LHCN-M2 (cell line): ENCODE measurements around the gene PFDN2. TPM values are rescaled to one million over a fixed set of nuclear protein-coding genes. Genes with fewer than 3 reads are reported as not detected.
A peak's percentile ranks its signal among the peaks of the same experiment; 100 is the strongest.

ENCODE experiments used
- DNase-seq: peaks from one replicate; pipeline ENCODE4 v3.0.0-alpha.2; 2012; ENCODE audit warnings: low read depth
- total RNA-seq: library from RNA; depleted of rRNA; stranded (reverse); fragments of >200 nt; gene quantifications from 2 replicates; pipeline ENCODE4 v1.2.3, GENCODE V29; 2014

PFDN2 gene
- total RNA-seq, 1 experiment from 2014 or later: 87.5 TPM

GRCh38 chr1:161100556-161100955 lies 17.3 kb downstream of the PFDN2 start:
- DNase-seq: no peak

DNA sequence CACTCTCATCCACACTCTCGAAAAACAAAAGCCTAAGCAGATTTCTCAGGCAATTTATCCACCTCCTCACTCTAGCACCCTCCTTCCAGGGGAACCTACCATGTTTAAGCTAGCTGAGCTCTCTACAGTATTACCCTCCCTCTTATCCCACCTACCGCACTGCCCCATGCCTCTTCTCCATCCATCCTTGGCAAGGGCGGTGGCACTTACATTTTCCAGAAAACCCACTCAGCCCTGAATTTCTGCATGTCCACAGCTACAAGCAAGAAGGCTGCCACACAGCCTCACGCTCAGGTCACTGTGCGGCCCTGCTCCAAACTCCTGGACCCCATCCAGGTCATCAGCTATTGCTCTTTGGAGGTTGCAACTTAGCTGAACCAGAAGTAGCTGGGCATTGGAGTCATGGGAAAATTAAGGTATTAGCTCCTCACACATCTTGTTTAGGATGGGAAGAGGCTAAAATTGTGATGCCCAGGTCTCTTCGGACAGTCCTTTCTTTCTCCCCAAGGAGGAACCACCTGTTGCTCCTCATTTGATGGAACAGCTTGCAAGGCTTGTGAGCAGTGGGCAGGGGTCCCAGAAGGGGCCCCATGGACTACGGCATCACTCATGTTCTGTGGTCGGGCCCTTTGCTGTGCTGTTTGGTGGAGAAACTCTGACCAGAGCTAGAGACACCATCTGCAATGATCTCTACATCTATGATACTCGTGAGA lies 18.6 kb downstream of the PFDN2 start:
- DNase-seq: no peak

- DNase-seq: peak; percentile 58
Observed at GRCh38 chr1:161098210-161099068, 19.4 kb downstream of the PFDN2 start, which contains the start of gene KLHDC9. Gene KLHDC9, plus strand, starts transcription at chr1:161098361. Its CDS starts 175 bp downstream, at chr1:161098536.

GRCh38 chr1:161096530-161096929 lies 21.3 kb downstream of the PFDN2 start:
- peak; percentile 67 for DNase-seq

GRCh38 chr1:161096015-161096414 lies 21.8 kb downstream of the PFDN2 start:
- DNase-seq: no peak

DNA sequence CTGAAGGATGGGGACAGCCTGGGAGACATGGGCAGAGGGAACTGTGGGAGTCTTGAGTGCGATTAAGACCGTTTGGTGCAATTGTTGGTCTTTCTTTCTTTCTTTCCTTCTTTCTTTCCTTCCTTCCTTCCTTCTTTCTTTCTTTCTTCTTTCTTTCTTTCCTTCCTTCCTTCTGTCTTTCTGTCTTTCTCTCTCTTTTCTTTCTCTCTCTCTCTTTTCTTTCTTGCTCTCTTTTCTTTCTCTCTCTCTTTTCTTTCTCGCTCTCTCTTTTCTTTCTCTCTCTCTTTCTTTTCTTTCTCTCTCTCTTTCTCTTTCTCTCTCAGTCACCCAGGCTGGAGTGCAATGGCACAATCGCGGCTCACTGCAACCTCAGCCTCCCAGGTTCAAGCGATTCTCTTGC lies 22.6 kb downstream of the PFDN2 start:
- DNase-seq: no peak

GRCh38 chr1:161094481-161094880 lies 23.4 kb downstream of the PFDN2 start:
- DNase-seq: no peak

- no peak for DNase-seq
Observed at GRCh38 chr1:161092621-161093028, 25.2 kb downstream of the PFDN2 start.

GRCh38 chr1:161091796-161092507 lies 25.9 kb downstream of the PFDN2 start:
- no peak for DNase-seq

DNA sequence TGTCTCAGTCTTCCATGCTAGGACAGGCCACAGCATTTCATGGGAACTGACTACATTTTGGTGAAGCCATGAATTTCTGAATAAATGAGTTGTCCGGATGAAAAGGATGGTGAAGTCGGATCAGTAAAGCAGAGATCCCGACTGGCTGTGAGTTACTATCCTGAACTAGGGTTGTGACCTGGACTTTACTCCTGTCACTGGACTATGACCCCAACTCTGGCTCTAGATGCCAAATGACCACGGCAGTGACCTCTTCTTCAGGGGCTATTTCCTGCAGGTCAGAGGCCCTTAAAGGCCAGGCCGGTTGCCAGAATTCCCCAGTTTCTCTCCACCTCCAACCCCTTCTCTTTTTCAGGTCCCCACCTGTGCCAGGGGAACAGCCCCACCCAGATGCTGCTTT lies 26.7 kb downstream of the PFDN2 start:
- no peak for DNase-seq

GRCh38 chr1:161090617-161091016 lies 27.2 kb downstream of the PFDN2 start:
- no peak for DNase-seq

DNA sequence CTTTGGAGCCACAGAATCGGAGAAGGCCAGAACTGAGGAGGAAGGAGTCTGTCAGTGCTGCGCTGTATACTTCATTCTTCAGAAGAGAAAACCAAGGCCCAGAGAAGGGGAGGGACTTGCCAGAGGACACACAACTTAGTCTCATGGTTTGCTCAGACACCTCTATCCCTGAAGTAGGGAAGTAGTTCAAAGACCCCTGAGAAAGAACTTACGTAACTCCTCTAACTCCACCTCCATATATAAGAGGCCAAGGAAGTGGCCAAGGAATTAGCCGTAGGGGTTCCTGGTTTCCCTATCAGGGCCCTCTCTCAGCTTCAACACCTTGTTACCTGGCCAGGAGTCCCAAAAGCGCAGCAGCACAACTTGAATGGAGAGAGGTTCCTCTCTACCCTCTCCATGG lies 27.9 kb downstream of the PFDN2 start:
- no peak for DNase-seq

DNA sequence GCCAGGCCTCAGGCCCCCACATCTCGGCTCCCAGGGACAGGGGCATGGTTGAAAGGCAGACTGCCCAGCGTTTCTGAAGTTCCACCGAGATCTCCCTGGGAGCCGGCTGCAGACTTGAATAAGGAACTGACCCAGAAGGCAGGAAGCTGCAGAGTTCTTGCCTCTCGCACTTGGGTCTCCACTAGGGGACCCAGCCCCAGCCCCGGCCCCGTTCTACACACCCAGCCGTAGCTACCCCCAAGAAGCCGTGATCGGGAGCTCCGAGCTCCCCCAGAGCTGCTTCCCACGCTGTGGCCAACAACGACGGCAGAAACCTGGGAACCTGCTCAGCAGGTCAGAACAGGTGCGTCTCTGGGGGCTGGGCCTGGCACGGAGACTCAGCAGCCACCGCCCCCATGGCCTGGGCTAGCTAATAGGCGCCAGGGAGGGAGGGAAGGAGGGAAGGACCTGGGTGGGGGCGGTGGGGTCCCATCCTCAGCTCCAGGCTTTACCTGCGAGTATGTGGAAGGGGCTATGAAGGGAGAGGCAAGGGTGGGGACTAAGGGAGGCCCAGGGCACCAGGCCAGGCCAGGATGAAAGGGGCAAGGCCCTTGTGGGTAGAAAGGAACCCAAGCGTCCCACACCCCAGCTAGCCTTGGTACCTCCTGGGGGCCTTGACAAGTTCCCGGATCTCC lies 28.4 kb downstream of the PFDN2 start, which contains the start of gene NECTIN4:
NECTIN4 (minus strand) TSS at position 308 of the 674 bp plus-strand sequence; CDS start at position 46, 262 bp downstream.
- DNase-seq: no peak

GRCh38 chr1:161088587-161089110 lies 29.2 kb downstream of the PFDN2 start:
- DNase-seq: peak; percentile 45

- DNase-seq: no peak
Observed at GRCh38 chr1:161086457-161086856, 31.4 kb downstream of the PFDN2 start.

DNA sequence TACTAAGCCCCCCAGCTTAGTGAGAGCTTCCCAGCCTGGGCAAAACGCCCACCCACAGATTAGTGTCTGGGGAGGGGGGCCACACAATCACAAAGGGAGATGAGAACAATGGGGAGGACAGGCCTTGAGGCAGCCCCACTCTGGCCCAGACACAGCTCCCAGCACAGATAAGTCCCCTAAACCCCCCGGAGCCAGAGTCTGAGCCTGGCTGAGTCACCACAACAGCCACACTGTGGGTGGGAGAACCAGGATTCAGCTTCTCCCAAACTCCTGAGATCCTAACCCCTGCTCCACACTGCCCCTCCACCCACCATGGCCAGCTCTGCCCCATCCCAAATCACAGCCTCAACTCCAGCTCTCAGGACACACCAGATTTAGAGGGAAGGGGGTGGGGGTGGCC lies 32.7 kb downstream of the PFDN2 start:
- peak; percentile 33 for DNase-seq

DNA sequence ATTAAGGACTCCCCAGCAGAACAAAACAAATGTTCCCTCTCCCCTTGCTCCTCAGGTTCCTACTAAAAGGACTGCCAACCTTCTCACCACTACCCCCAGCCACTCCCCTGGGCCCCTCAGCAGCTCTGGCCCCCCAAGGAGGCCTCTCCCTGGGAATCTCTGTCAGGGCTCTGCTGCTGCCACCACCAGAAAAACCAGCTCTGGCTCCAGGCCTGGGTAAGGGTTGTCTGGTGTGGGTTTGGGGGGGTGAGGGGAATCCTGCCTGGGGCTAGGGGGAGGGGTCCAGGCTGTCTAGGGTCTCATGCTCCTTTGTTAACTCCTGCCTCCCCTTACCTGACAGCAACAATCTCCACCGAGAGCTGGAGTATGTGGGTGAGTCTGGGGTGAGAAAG lies 33.2 kb downstream of the PFDN2 start:
- no peak for DNase-seq

- DNase-seq: no peak
Observed at GRCh38 chr1:161083748-161084596, 33.9 kb downstream of the PFDN2 start.

- DNase-seq: peak; percentile 94
Observed at GRCh38 chr1:161082996-161083747, 34.7 kb downstream of the PFDN2 start.
